ENCODE results near the gene AMOTL2.

- no peak for TF ChIP-seq EZH2 (IDR thresholded peaks at IDR 0.05; ENCODE audit: insufficient read depth, poor library complexity, severe bottlenecking)
- TF ChIP-seq EZH2phosphoT487 (IDR thresholded peaks at IDR 0.05; ENCODE audit: insufficient read depth, low read depth): no peak
These were observed 9.9 kb downstream of the AMOTL2 start for GRCh38 chr3:134364061-134364935.
